T-cell (primary cell): ENCODE measurements around the gene CIC. TPM values are rescaled to one million over a fixed set of nuclear protein-coding genes. Genes with fewer than 3 reads are reported as not detected.

Experiments used
- ATAC-seq, 4 experiments: fragments of 200-7000 bp in 3 of 4; fragments of 150-1000 bp in 1 of 4; cut with Tn5 transposase; replicated peaks in 1 of 4; 1 replicate in 3 of 4; 2 replicates in 1 of 4; pipeline ENCODE4 v1.10.0; 2021; ENCODE audit warnings: moderate library complexity in 3 of 4, mild to moderate bottlenecking in 2 of 4, moderate number of reproducible peaks in 1 of 4
- CTCF ChIA-PET, 2 donors: fragments of 300-600 bp; sonication (Branson Sonifier 250); formaldehyde crosslinking; loops; one replicate each; lab custom pipeline; 2022; ENCODE audit warnings: antibody characterized with exemption in 2 of 2; lab: Charles Lee
- POLR2A ChIA-PET, 2 donors: fragments of 300-600 bp; sonication (Branson Sonifier 250); formaldehyde crosslinking; loops; one replicate each; lab custom pipeline; 2022; ENCODE audit warnings: antibody characterized with exemption in 2 of 2; lab: Charles Lee
- DNase-seq, 35 experiments: peaks; one replicate each; pipeline versions ENCODE4 v3.0.0 to v3.0.0-alpha.2; 2013 to 2023
- H3K27ac ChIP-seq: one replicate; pipeline ENCODE4 v1.5.1; 2013; ENCODE audit warnings: low read length
- H3K27me3 ChIP-seq, 2 experiments: replicated peaks in 1 of 2; 1 replicate in 1 of 2; 2 replicates in 1 of 2; pipeline versions ENCODE4 v1.6.1 to v1.7.0; 2013; ENCODE audit warnings: low read length in 1 of 2, mixed read lengths in 1 of 2; ENCODE audit not compliant: control insufficient read depth in 2 of 2, insufficient read depth in 2 of 2; ENCODE audit errors: extremely low read depth in 1 of 2
- H3K36me3 ChIP-seq, 2 donors: 1 replicate in 1 of 2; 2 replicates in 1 of 2; pipeline versions ENCODE4 v1.6.1 to v1.7.0; 2013; ENCODE audit warnings: low read length in 1 of 2; ENCODE audit not compliant: control insufficient read depth in 2 of 2, insufficient read depth in 1 of 2; ENCODE audit errors: extremely low read depth in 1 of 2
- H3K4me1 ChIP-seq, 2 experiments: 1 replicate in 1 of 2; 2 replicates in 1 of 2; pipeline versions ENCODE4 v1.6.1 to v1.7.0; 2013; ENCODE audit warnings: low read length in 2 of 2, mixed read lengths in 1 of 2; ENCODE audit not compliant: insufficient read depth in 2 of 2, control insufficient read depth in 1 of 2; ENCODE audit errors: extremely low read depth in 1 of 2
- H3K4me3 ChIP-seq, 2 donors: 1 replicate in 1 of 2; 2 replicates in 1 of 2; pipeline versions ENCODE4 v1.5.1 to v1.7.0; 2013; ENCODE audit warnings: mild to moderate bottlenecking in 2 of 2, low read length in 1 of 2, moderate library complexity in 1 of 2; ENCODE audit not compliant: control insufficient read depth in 1 of 2; ENCODE audit errors: extremely low read depth in 1 of 2
- H3K9me3 ChIP-seq: 2 replicates; pipeline ENCODE4 v1.7.0; 2013
- H3K27ac Mint-ChIP-seq, 2 donors: one replicate each; pipeline ENCODE4 v1.8.0; 2020 to 2021; ENCODE audit warnings: mild to moderate bottlenecking in 2 of 2, mixed read lengths in 2 of 2
- H3K27me3 Mint-ChIP-seq, 2 donors: one replicate each; pipeline ENCODE4 v1.8.0; 2021 to 2022; ENCODE audit warnings: mixed read lengths in 2 of 2
- H3K36me3 Mint-ChIP-seq: one replicate; pipeline ENCODE4 v1.8.0; 2021; ENCODE audit warnings: mixed read lengths
- H3K4me1 Mint-ChIP-seq, 3 donors: one replicate each; pipeline ENCODE4 v1.8.0; 2020 to 2022; ENCODE audit warnings: mixed read lengths in 3 of 3, mild to moderate bottlenecking in 1 of 3
- H3K4me3 Mint-ChIP-seq, 3 donors: one replicate each; pipeline ENCODE4 v1.8.0; 2020 to 2022; ENCODE audit warnings: mild to moderate bottlenecking in 3 of 3, mixed read lengths in 3 of 3, moderate library complexity in 3 of 3
- H3K9me3 Mint-ChIP-seq, 3 donors: one replicate each; pipeline ENCODE4 v1.8.0; 2020 to 2022; ENCODE audit warnings: mixed read lengths in 3 of 3
- WGBS: methylation state at CpG from one replicate; pipeline ENCODE4 v1.1.5; 2013; ENCODE audit warnings: missing lambda C conversion rate; ENCODE audit not compliant: insufficient coverage; 5-methylcytosine and 5-hydroxymethylcytosine counted together
- total RNA-seq, 35 experiments: library from RNA in 6 of 35; stranded (reverse) in 6 of 35; fragments of 120-200 nt in 1 of 35; gene quantifications; one replicate each; pipeline versions ENCODE4 v1.2.1 to v1.2.4 and lab custom pipeline; 2013 to 2026

The CIC gene
- total RNA-seq, 5 donors from 2014 or later (not counting 1 experiment from before 2014, with no cell fraction given): 93.9 to 110 (median 104) TPM

- Mint-ChIP-seq H3K27me3 (no peaks in the 10 kb centered on the region), H3K9me3 (no peaks in the 10 kb centered on the region), H3K4me3 (no peak overlapping the region), H3K27ac (no peak overlapping the region), H3K4me1 (peaks cover 27 to 38% (median 31%) of the 10 kb centered on the region in 3 donors), H3K36me3 (peaks cover 3% of the 10 kb centered on the region)
- Histone ChIP-seq H3K27ac (no peak overlapping the region), H3K27me3 (no peaks in the 10 kb centered on the region), H3K4me1 (peaks cover 32 to 59% of the 10 kb centered on the region in 2 experiments), H3K36me3 (peaks cover 5 to 25% of the 10 kb centered on the region in 2 donors), H3K4me3 (no peak overlapping the region), H3K9me3 (no peaks in the 10 kb centered on the region)
- under 1% methylated on average over 46 of the region's 76 CpGs for WGBS
- ChIA-PET POLR2A (interaction anchor here in 1 of 2 donors (0.6 kb wide), 1 partner anchor 20 kb away, joined by 3 read pairs; no protein-coding TSS in a partner anchor), CTCF (interaction anchor here in 1 of 2 donors (1.2 kb wide), 1 partner anchor 176 kb away, joined by 4 read pairs; no protein-coding TSS in a partner anchor)
- peak in 33 of 35 experiments; percentile 67 to 92 (median 77) for DNase-seq
- ATAC-seq: peak; percentile 40 to 57 (median 43)
Observed at GRCh38 chr19:42284066-42284501, 15.0 kb downstream of the CIC start.

DNA sequence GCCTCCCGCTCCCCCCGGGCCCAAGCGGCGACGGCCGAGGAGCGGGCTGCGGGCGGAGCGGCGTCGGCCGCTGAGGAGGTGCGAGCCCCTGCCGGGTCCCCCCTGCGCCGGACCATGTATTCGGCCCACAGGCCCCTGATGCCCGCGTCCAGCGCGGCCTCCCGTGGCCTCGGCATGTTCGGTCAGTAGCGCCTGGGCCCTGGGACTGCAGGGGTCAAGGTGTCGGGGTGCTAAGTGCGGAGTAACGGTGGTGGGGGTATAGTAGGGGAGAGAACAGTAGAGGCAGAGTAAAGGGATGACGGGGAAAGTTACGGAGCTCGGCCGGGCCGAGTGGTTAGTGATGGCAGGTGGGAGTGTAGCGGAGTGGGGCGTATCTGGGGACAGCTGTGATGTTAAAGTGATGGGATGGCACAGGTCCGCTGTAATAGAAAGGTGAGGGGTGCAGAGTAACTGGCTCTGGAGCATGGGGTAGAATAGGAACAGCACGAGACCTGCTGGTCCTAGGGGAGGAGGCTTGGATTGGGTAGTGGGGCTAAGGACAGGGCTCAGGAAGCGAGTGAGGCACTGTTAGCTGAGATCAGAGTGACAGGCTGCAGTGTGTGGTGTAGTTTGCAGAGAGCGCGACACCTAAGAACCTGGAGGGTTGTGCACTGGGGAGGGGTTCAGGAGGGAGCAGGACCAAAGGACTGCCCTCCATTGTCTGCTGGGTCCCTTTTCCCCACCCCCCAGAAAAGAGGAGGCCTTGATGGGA, 15.7 kb downstream of the CIC start:
- WGBS: 2% methylated on average over 32 of the region's 41 CpGs
- Mint-ChIP-seq H3K9me3 (no peaks in the 10 kb centered on the region), H3K4me1 (peaks cover 21 to 32% (median 24%) of the 10 kb centered on the region in 3 donors), H3K27ac (peak overlapping the region; percentile 91 to 95), H3K36me3 (peaks cover 3% of the 10 kb centered on the region), H3K4me3 (peak overlapping the region; percentile 87 to 91 (median 88)), H3K27me3 (no peaks in the 10 kb centered on the region)
- H3K4me1 ChIP-seq: peaks cover 26 to 53% of the 10 kb centered on the region in 2 experiments
- peaks cover 12 to 32% of the 10 kb centered on the region in 2 donors for H3K36me3 ChIP-seq
- no peaks in the 10 kb centered on the region for H3K27me3 ChIP-seq
- ChIA-PET POLR2A (interaction anchor here in 1 of 2 donors (0.6 kb wide), 2 partner anchors 19 to 74 kb away, joined by 3 to 9 read pairs; no protein-coding TSS in a partner anchor), CTCF (interaction anchor here in 1 of 2 donors (1.2 to 1.3 kb wide), 2 partner anchors 42 to 176 kb away, joined by 4 to 5 read pairs; partner anchors contain the start of gene GSK3A)
- DNase-seq (peak in 3 of 35 experiments; percentile 15 to 52 (median 35)), ATAC-seq (no peak)
- no peaks in the 10 kb centered on the region for H3K9me3 ChIP-seq
- peak overlapping the region; percentile 53 to 65 for H3K4me3 ChIP-seq
- H3K27ac ChIP-seq: peak overlapping the region; percentile 48

DNA sequence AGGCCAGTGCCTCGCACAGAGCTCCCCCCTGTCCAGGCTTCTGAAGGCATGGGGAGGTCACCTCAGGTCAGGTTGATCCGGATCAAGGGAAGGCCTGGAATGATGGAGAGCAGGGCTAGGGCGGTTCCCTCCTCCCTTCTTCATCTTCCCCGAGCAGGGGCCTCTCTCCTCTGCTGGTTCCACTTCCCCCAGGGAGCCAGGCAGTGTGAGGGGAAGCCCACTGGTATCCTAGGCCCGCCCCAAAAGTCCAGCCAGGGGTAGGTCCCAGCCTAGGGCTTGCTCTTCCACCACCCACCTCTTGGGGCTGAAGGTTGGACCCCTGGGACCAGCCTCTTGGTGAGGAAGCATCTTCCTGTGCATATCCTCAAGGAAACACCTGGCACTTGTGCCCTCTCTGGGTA, 16.5 kb downstream of the CIC start:
- H3K4me3 ChIP-seq: peak overlapping the region in 1 of 2 donors; percentile 53
- ChIA-PET POLR2A (interaction anchor here (0.6 kb wide), 2 partner anchors 43 to 75 kb away, joined by 3 to 9 read pairs; partner anchors contain the start of gene GSK3A (in 1 of the 2)), CTCF (interaction anchor here in 1 of 2 donors (1.2 to 1.3 kb wide), 2 partner anchors 43 to 177 kb away, joined by 4 to 5 read pairs; partner anchors contain the start of gene GSK3A)
- H3K4me1 Mint-ChIP-seq: peaks cover 20 to 32% (median 22%) of the 10 kb centered on the region in 3 donors
- 60% methylated on average over 2 of the region's 5 CpGs for WGBS
- H3K27me3 Mint-ChIP-seq: no peaks in the 10 kb centered on the region
- peaks cover 26 to 55% of the 10 kb centered on the region in 2 experiments for H3K4me1 ChIP-seq
- H3K27ac Mint-ChIP-seq: peak overlapping the region; percentile 91 to 95
- H3K36me3 Mint-ChIP-seq: peaks cover 3% of the 10 kb centered on the region
- no peaks in the 10 kb centered on the region for H3K9me3 ChIP-seq
- ATAC-seq (no peak), DNase-seq (no peak)
- H3K27me3 ChIP-seq: no peaks in the 10 kb centered on the region
- no peaks in the 10 kb centered on the region for H3K9me3 Mint-ChIP-seq
- H3K36me3 ChIP-seq: peaks cover 14 to 40% of the 10 kb centered on the region in 2 donors
- H3K27ac ChIP-seq: peak overlapping the region; percentile 48
- peak overlapping the region; percentile 87 to 91 (median 88) for H3K4me3 Mint-ChIP-seq

- DNase-seq: no peak
- no peak for ATAC-seq
- Histone ChIP-seq H3K4me3 (no peak overlapping the region), H3K9me3 (no peaks in the 10 kb centered on the region), H3K27ac (peak overlapping the region; percentile 48), H3K27me3 (no peaks in the 10 kb centered on the region), H3K4me1 (peaks cover 26 to 54% of the 10 kb centered on the region in 2 experiments), H3K36me3 (peaks cover 18 to 44% of the 10 kb centered on the region in 2 donors)
- CTCF ChIA-PET: interaction anchor here in 1 of 2 donors (1.3 kb wide), 1 partner anchor 43 kb away, joined by 5 read pairs; the partner anchor contains the start of gene GSK3A
- 90% methylated on average over 4 of the region's 6 CpGs for WGBS
- POLR2A ChIA-PET: interaction anchor here in 1 of 2 donors (0.6 kb wide), 1 partner anchor 44 kb away, joined by 3 read pairs; the partner anchor contains the start of gene GSK3A
- no peaks in the 10 kb centered on the region for H3K27me3 Mint-ChIP-seq
- peak overlapping the region; percentile 87 to 91 for H3K27ac Mint-ChIP-seq
- peaks cover 3% of the 10 kb centered on the region for H3K36me3 Mint-ChIP-seq
- H3K4me3 Mint-ChIP-seq: peak overlapping the region; percentile 10 to 91 (median 88)
- no peaks in the 10 kb centered on the region for H3K9me3 Mint-ChIP-seq
- H3K4me1 Mint-ChIP-seq: peaks cover 20 to 32% (median 22%) of the 10 kb centered on the region in 3 donors
Observed at GRCh38 chr19:42285988-42286348, 16.9 kb downstream of the CIC start.

DNA sequence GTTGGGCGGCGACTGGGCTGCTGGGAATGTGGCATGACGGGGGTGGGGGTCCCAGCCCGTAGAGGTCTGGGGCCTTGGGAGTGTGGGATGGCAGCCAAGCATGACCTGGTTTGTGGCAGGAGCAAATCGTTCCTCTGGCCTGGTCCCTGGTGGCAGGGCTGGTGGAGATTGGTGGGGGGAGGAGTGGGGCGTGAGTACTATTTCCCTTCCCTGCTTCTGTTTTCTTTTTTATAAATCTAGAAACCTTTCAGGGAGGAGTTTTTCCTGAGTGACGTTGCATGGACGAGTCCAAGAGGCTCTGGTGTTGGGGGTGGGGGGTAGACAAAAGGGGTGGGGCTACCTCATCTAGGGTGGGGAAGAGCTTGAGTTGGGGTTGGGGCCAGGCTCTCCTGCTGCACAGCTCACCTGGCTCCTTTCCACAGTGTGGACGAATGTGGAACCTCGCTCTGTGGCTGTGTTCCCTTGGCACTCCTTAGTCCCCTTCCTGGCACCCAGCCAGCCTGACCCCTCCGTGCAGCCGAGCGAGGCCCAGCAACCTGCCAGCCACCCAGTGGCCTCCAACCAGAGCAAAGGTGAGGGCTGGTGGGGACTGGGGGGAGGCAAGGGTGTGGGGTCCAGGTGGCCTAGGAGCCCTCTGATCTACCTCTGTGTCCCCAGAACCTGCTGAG, 17.4 kb downstream of the CIC start:
- H3K4me1 ChIP-seq: peaks cover 21 to 54% of the 10 kb centered on the region in 2 experiments
- Mint-ChIP-seq H3K4me3 (peak overlapping the region in 2 of 3 donors; percentile 31 to 91), H3K27me3 (no peaks in the 10 kb centered on the region), H3K27ac (peak overlapping the region; percentile 87 to 91), H3K36me3 (peaks cover 3% of the 10 kb centered on the region), H3K4me1 (peaks cover 22 to 29% (median 22%) of the 10 kb centered on the region in 3 donors), H3K9me3 (no peaks in the 10 kb centered on the region)
- POLR2A ChIA-PET: no interaction called here
- DNase-seq (no peak), ATAC-seq (no peak)
- no peak overlapping the region for H3K4me3 ChIP-seq
- 89% methylated on average over 7 of the region's 13 CpGs for WGBS
- H3K27ac ChIP-seq: no peak overlapping the region
- H3K36me3 ChIP-seq: peaks cover 22 to 48% of the 10 kb centered on the region in 2 donors
- H3K9me3 ChIP-seq: no peaks in the 10 kb centered on the region
- CTCF ChIA-PET: no interaction called here
- no peaks in the 10 kb centered on the region for H3K27me3 ChIP-seq
